OCI-LY1 (cell line): ENCODE measurements around the gene MAP2K1.

Experiments used
- H2AFZ ChIP-seq: fragments of 200-600 bp; sonication (generic), shearing (Covaris generic); 2 replicates; pipeline ENCODE4 v1.6.0; 2014; ENCODE audit warnings: antibody characterized with exemption, mild to moderate bottlenecking, low read length
- H3F3A ChIP-seq: fragments of 200-600 bp; sonication (generic), shearing (Covaris generic); 2 replicates; pipeline ENCODE4 v1.6.0; 2014; ENCODE audit warnings: mild to moderate bottlenecking, antibody characterized with exemption, low read length, moderate library complexity; ENCODE audit not compliant: insufficient read depth
- H3K27ac ChIP-seq: fragments of 200-600 bp; sonication (generic); 2 replicates; pipeline ENCODE4 v1.5.1; 2014; ENCODE audit warnings: low read length, mixed run types, mild to moderate bottlenecking, low read depth; ENCODE audit not compliant: poor library complexity, severe bottlenecking
- H3K27me3 ChIP-seq: fragments of 200-600 bp; sonication (generic); 2 replicates; pipeline ENCODE4 v1.6.0; 2014; ENCODE audit warnings: antibody characterized with exemption, mild to moderate bottlenecking, low read length, moderate library complexity; ENCODE audit not compliant: insufficient read depth
- H3K36me3 ChIP-seq: fragments of 200-600 bp; sonication (generic); 2 replicates; pipeline ENCODE4 v1.6.1; 2014; ENCODE audit warnings: mild to moderate bottlenecking, antibody characterized with exemption, low read length, moderate library complexity, mixed read lengths; ENCODE audit not compliant: insufficient read depth
- H3K4me1 ChIP-seq: fragments of 200-600 bp; sonication (generic); 2 replicates; pipeline ENCODE4 v1.5.1; 2014; ENCODE audit warnings: mild to moderate bottlenecking, low read length, moderate library complexity; ENCODE audit not compliant: insufficient read depth, severe bottlenecking
- H3K4me2 ChIP-seq: fragments of 200-600 bp; sonication (generic), shearing (Covaris generic); 2 replicates; pipeline ENCODE4 v1.6.1; 2014; ENCODE audit warnings: low read length
- H3K4me3 ChIP-seq: fragments of 200-600 bp; sonication (generic); 2 replicates; pipeline ENCODE4 v1.5.1; 2014; ENCODE audit warnings: low read length, low read depth, mild to moderate bottlenecking, mixed read lengths; ENCODE audit not compliant: poor library complexity, severe bottlenecking
- H3K79me2 ChIP-seq: fragments of 200-600 bp; shearing (Covaris generic); 2 replicates; pipeline ENCODE4 v1.6.1; 2016; ENCODE audit warnings: mixed run types, low read length, mixed read lengths; ENCODE audit not compliant: insufficient read depth
- H3K9ac ChIP-seq: fragments of 200-600 bp; sonication (generic), shearing (Covaris generic); 2 replicates; pipeline ENCODE4 v1.6.1; 2014; ENCODE audit warnings: mild to moderate bottlenecking, low read length, mixed read lengths
- H3K9me2 ChIP-seq: fragments of 200-600 bp; sonication (generic), shearing (Covaris generic); 2 replicates; pipeline ENCODE4 v1.6.1; 2014; ENCODE audit warnings: low read depth, mild to moderate bottlenecking, low read length, mixed read lengths
- H3K9me3 ChIP-seq: fragments of 200-600 bp; shearing (Covaris generic); 2 replicates; pipeline ENCODE4 v1.6.1; 2014; ENCODE audit warnings: low read length, mixed read lengths
- H4K20me1 ChIP-seq: fragments of 200-600 bp; sonication (generic), shearing (Covaris generic); 2 replicates; pipeline ENCODE4 v1.6.0; 2016; ENCODE audit warnings: mild to moderate bottlenecking, low read length; ENCODE audit not compliant: insufficient read depth
- EZH2 ChIP-seq: fragments of 200-600 bp; sonication (generic), shearing (Covaris generic); IDR thresholded peaks from 2 replicates; pipeline ENCODE4 v1.8.0; 2017; ENCODE audit warnings: borderline replicate concordance, mixed run types, mild to moderate bottlenecking, antibody characterized with exemption, low read length, moderate library complexity, mixed read lengths
- TF ChIP-seq, protein P1 (sequence below): fragments of 200-600 bp; sonication (generic), shearing (Covaris generic); IDR thresholded peaks from 2 replicates; pipeline ENCODE4 v1.5.1; 2017; ENCODE audit warnings: mild to moderate bottlenecking, antibody characterized with exemption, low read length, moderate library complexity, mixed read lengths

MAP2K1 gene

DNA sequence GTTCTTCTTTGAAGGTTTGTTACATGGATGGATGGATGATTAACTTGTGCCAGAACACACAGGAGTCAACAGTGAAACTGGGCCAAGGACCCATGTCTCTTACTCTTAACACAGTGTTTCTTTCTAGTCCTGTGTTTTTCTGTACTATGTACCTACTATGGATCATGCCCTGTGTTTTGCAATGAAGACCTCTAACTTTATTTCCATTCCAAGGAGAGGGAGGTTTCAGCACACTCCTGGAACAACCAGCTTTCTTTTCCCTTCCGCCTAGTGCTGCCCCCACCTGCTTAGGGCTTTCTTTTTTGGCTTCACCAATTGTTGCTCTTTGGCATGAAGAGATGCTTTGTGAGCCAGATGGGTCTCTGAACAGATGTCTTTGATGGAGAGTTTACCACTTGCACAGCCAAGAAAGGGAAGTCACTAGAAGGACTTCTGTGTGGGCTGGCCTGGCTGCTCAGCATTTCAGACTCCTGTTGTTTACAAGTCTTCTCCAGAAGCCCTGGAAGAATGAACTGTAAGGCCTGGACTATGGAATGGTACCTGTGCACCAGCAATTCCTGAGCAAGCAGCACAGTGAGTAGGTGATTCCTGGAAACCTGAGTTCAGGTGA is 66.4 kb downstream of the MAP2K1 start:
- Histone ChIP-seq H3K79me2 (no peaks in the 10 kb centered on the region), H3F3A (no peaks in the 10 kb centered on the region), H3K4me2 (no peak overlapping the region), H4K20me1 (no peaks in the 10 kb centered on the region), H3K9ac (no peak overlapping the region), H3K9me3 (no peaks in the 10 kb centered on the region), H3K27me3 (no peaks in the 10 kb centered on the region), H3K27ac (peak overlapping the region; percentile 65), H2AFZ (no peak overlapping the region), H3K9me2 (no peaks in the 10 kb centered on the region), H3K36me3 (peaks cover 37% of the 10 kb centered on the region), H3K4me3 (no peak overlapping the region), H3K4me1 (peaks cover 20% of the 10 kb centered on the region)
- TF ChIP-seq EZH2 = no peak
- TF ChIP-seq, protein P1, sequence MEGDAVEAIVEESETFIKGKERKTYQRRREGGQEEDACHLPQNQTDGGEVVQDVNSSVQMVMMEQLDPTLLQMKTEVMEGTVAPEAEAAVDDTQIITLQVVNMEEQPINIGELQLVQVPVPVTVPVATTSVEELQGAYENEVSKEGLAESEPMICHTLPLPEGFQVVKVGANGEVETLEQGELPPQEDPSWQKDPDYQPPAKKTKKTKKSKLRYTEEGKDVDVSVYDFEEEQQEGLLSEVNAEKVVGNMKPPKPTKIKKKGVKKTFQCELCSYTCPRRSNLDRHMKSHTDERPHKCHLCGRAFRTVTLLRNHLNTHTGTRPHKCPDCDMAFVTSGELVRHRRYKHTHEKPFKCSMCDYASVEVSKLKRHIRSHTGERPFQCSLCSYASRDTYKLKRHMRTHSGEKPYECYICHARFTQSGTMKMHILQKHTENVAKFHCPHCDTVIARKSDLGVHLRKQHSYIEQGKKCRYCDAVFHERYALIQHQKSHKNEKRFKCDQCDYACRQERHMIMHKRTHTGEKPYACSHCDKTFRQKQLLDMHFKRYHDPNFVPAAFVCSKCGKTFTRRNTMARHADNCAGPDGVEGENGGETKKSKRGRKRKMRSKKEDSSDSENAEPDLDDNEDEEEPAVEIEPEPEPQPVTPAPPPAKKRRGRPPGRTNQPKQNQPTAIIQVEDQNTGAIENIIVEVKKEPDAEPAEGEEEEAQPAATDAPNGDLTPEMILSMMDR = no peak; the same call in 1 of the 2 replicates

DNA sequence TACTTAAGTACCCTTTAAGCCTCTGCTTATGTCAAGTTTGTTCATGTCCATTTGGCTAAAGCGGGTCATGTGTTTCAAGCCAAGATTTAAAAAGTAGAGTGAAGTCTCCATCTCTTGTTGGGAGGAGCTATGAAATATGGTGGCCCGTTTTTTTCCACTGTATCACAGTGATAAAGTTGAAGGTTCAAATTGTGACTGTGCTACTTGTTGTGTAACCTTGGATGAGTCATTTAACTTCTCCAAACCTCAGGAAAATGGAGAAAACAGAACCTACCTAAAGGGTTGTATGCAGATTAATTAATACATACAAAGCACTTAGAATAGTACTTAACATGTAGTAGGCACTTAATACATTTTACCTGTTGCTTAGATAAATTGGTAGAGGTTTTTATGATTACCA is 67.4 kb downstream of the MAP2K1 start:
- Histone ChIP-seq H3K27me3 (no peaks in the 10 kb centered on the region), H3K4me1 (peaks cover 24% of the 10 kb centered on the region), H3K79me2 (no peaks in the 10 kb centered on the region), H3K9me3 (no peaks in the 10 kb centered on the region), H3K9ac (no peak overlapping the region), H3K36me3 (peaks cover 26% of the 10 kb centered on the region), H4K20me1 (no peaks in the 10 kb centered on the region), H3K27ac (no peak overlapping the region), H3K9me2 (no peaks in the 10 kb centered on the region), H3K4me3 (no peak overlapping the region), H3F3A (no peaks in the 10 kb centered on the region), H2AFZ (no peak overlapping the region), H3K4me2 (no peak overlapping the region)
- TF ChIP-seq, protein P1 = no peak
- no peak for TF ChIP-seq EZH2

DNA sequence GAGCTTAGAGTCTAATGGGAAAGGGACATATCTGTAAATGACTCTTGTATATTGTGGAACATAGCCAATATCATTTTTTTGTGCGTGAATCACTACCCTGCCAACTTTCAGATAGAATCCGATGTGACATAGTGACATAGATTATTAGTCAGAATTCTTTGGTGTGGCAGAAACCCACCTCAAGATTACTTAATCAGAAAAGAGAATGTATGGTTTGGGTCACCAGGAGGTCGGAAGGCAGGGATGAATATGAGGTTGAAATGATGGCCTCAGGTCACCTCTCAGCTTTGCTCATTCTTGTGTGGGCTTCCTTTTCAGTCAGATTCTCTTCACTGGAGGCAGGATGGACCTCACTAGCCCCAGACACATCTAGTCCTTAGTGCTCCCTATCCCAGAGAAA is 69.5 kb downstream of the MAP2K1 start:
- peaks cover 22% of the 10 kb centered on the region for H3K36me3 ChIP-seq
- peak overlapping the region; percentile 25 for H3K27ac ChIP-seq
- no peak overlapping the region for H2AFZ ChIP-seq
- TF ChIP-seq, protein P1 = no peak
- TF ChIP-seq EZH2 = no peak
- no peak overlapping the region for H3K4me2 ChIP-seq
- no peak overlapping the region for H3K4me3 ChIP-seq
- H3K4me1 ChIP-seq = peaks cover 24% of the 10 kb centered on the region
- no peaks in the 10 kb centered on the region for H3K9me2 ChIP-seq
- no peaks in the 10 kb centered on the region for H3F3A ChIP-seq
- no peaks in the 10 kb centered on the region for H3K9me3 ChIP-seq
- H4K20me1 ChIP-seq = no peaks in the 10 kb centered on the region
- no peaks in the 10 kb centered on the region for H3K27me3 ChIP-seq
- no peaks in the 10 kb centered on the region for H3K79me2 ChIP-seq
- H3K9ac ChIP-seq = no peak overlapping the region
